Liver (tissue), 9 donors: Measurements from ENCODE around the gene PARD3. TPM values are rescaled to one million over a fixed set of nuclear protein-coding genes. Genes with fewer than 3 reads are reported as not detected.

ENCODE experiments used
- DNase-seq: peaks from one replicate; pipeline ENCODE4 v3.0.0-alpha.2; 2017; ENCODE audit warnings: low spot score
- H3K27ac ChIP-seq, 2 donors: one replicate each; pipeline ENCODE4 v1.7.0; 2013; ENCODE audit warnings: inconsistent platforms in 2 of 2, low read length in 2 of 2, control low read depth in 1 of 2, low read depth in 1 of 2, mild to moderate bottlenecking in 1 of 2
- H3K27me3 ChIP-seq, 4 donors: one replicate each; pipeline versions ENCODE4 v1.6.1 to v1.7.0; 2013; ENCODE audit warnings: low read length in 3 of 4, inconsistent platforms in 1 of 4, mild to moderate bottlenecking in 1 of 4, moderate library complexity in 1 of 4; ENCODE audit not compliant: control insufficient read depth in 4 of 4, insufficient read depth in 4 of 4
- H3K36me3 ChIP-seq, 4 donors: one replicate each; pipeline versions ENCODE4 v1.6.1 to v1.7.0; 2013; ENCODE audit warnings: low read length in 3 of 4, mild to moderate bottlenecking in 3 of 4, low read depth in 1 of 4, moderate library complexity in 1 of 4; ENCODE audit not compliant: control insufficient read depth in 4 of 4, insufficient read depth in 3 of 4
- H3K4me1 ChIP-seq, 4 donors: one replicate each; pipeline versions ENCODE4 v1.6.1 to v1.7.0; 2013; ENCODE audit warnings: low read length in 3 of 4, mild to moderate bottlenecking in 3 of 4, moderate library complexity in 1 of 4; ENCODE audit not compliant: control insufficient read depth in 4 of 4, insufficient read depth in 4 of 4
- H3K4me3 ChIP-seq, 3 donors: one replicate each; pipeline versions ENCODE4 v1.6.1 to v1.7.0; 2013; ENCODE audit warnings: low read length in 3 of 3, control low read depth in 1 of 3, low read depth in 1 of 3, mild to moderate bottlenecking in 1 of 3
- H3K9ac ChIP-seq, 2 donors: one replicate each; pipeline ENCODE4 v1.7.0; 2013; ENCODE audit warnings: low read length in 2 of 2, mild to moderate bottlenecking in 2 of 2, moderate library complexity in 2 of 2, control low read depth in 1 of 2, low read depth in 1 of 2
- H3K9me3 ChIP-seq, 4 donors: one replicate each; pipeline versions ENCODE4 v1.6.1 to v1.7.0; 2013; ENCODE audit warnings: low read length in 3 of 4; ENCODE audit not compliant: control insufficient read depth in 4 of 4
- EGR1 ChIP-seq, 2 donors: IDR thresholded peaks; 2 replicates each; pipeline ENCODE4 v1.6.1; 2016 to 2018; ENCODE audit warnings: antibody characterized with exemption in 2 of 2, low read depth in 2 of 2
- FOXA2 ChIP-seq: IDR thresholded peaks from 2 replicates; pipeline ENCODE4 v1.6.1; 2016; ENCODE audit warnings: antibody characterized with exemption
- GABPA ChIP-seq, 2 donors: IDR thresholded peaks in 1 of 2; conservative IDR thresholded peaks in 1 of 2; 2 replicates each; pipeline ENCODE4 v1.6.1; 2016; ENCODE audit warnings: antibody characterized with exemption in 2 of 2, mild to moderate bottlenecking in 1 of 2, moderate library complexity in 1 of 2
- HNF4A ChIP-seq, 2 donors: conservative IDR thresholded peaks; 2 replicates each; pipeline ENCODE4 v1.6.1; 2016; ENCODE audit warnings: antibody characterized with exemption in 2 of 2, mild to moderate bottlenecking in 2 of 2
- JUND ChIP-seq, 2 donors: IDR thresholded peaks; 2 replicates each; pipeline ENCODE4 v1.6.1; 2016; ENCODE audit warnings: antibody characterized with exemption in 2 of 2
- NR2F2 ChIP-seq: IDR thresholded peaks from 2 replicates; pipeline ENCODE4 v1.6.1; 2016; ENCODE audit warnings: antibody characterized with exemption
- RAD21 ChIP-seq, 2 donors: IDR thresholded peaks; 2 replicates each; pipeline ENCODE4 v1.6.1; 2016; ENCODE audit warnings: antibody characterized with exemption in 2 of 2, mild to moderate bottlenecking in 2 of 2
- YY1 ChIP-seq: IDR thresholded peaks from 2 replicates; pipeline ENCODE4 v1.6.1; 2016; ENCODE audit warnings: antibody characterized with exemption, mild to moderate bottlenecking
- WGBS: extraction: QIAGEN DNeasy Blood & Tissue Kit; methylation state at CpG from one replicate; pipeline ENCODE4 v1.1.7; 2013; 5-methylcytosine and 5-hydroxymethylcytosine counted together
- polyA plus RNA-seq, 2 donors: library from polyadenylated mRNA; stranded (reverse) in 1 of 2; unstranded in 1 of 2; fragments of 200-250 nt in 1 of 2; fragments of >200 nt in 1 of 2; fragmentation: Nextera tagmentation in 1 of 2; extraction: Ambion mirVana in 1 of 2; gene quantifications; one replicate each; pipeline versions ENCODE4 v1.2.1 to v1.2.3, GENCODE V29; 2013 to 2015
- total RNA-seq, 2 donors: library from RNA; depleted of rRNA; stranded (reverse); fragments of >200 nt; gene quantifications; one replicate each; pipeline ENCODE4 v1.2.3, GENCODE V29; 2014
- TF ChIP-seq, protein P1 (sequence below): IDR thresholded peaks from 2 replicates; pipeline ENCODE4 v1.6.1; 2016; ENCODE audit warnings: antibody characterized with exemption, mild to moderate bottlenecking
- TF ChIP-seq, protein P2 (sequence below): IDR thresholded peaks from 2 replicates; pipeline ENCODE4 v1.6.1; 2016; ENCODE audit warnings: antibody characterized with exemption
- donor health status: healthy.
- donor health status: healthy.
- donor health status: healthy.
- donor health status: healthy.
- donor health status: healthy.

The PARD3 gene
- total and polyA plus RNA-seq, 4 donors = 12.3 to 43.8 (median 13.5) TPM

DNA sequence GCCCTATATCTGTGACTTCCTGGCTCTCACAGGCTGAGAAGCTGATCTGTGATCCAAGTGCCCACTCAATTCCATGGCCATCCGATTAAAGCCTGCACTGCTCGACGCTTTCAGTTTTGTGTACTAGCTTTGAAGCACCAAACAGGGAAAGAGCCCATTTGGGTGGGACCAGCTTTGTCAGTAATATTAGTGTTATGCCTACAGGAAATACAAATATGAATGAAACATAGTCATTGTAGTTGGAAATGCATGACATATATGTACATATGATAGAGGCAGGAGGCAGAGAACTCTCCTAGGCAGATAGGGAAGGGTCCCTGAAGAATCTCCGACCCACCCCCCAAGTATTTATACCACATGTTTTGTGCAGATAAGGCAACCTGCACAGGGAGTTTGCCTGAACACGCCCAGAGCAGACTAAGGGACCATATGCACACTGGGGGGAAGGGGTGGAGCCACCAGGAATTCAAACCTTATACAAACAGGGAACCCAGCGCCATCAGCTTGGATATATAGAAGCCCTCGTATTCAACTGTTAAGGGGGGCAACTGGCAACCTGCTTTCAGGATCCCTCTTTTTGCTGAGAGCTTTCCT is 653.2 kb downstream of the PARD3 start:
- Histone ChIP-seq H3K27me3 (no peaks in the 10 kb centered on the region), H3K9ac (no peak overlapping the region), H3K36me3 (peaks cover 0 to 2% (median 0%) of the 10 kb centered on the region in 4 donors), H3K4me3 (no peak overlapping the region), H3K9me3 (no peaks in the 10 kb centered on the region), H3K4me1 (peaks cover 0 to 15% (median 0%) of the 10 kb centered on the region in 4 donors), H3K27ac (no peak overlapping the region)
- WGBS = 97% methylated on average over 7 of the region's 7 CpGs
- DNase-seq = no peak
- TF ChIP-seq GABPA (IDR thresholded peaks at IDR 0.05 in 1 of 2, conservative IDR thresholded peaks at IDR 0.05 in 1 of 2) = no peak
- TF ChIP-seq, protein P1, sequence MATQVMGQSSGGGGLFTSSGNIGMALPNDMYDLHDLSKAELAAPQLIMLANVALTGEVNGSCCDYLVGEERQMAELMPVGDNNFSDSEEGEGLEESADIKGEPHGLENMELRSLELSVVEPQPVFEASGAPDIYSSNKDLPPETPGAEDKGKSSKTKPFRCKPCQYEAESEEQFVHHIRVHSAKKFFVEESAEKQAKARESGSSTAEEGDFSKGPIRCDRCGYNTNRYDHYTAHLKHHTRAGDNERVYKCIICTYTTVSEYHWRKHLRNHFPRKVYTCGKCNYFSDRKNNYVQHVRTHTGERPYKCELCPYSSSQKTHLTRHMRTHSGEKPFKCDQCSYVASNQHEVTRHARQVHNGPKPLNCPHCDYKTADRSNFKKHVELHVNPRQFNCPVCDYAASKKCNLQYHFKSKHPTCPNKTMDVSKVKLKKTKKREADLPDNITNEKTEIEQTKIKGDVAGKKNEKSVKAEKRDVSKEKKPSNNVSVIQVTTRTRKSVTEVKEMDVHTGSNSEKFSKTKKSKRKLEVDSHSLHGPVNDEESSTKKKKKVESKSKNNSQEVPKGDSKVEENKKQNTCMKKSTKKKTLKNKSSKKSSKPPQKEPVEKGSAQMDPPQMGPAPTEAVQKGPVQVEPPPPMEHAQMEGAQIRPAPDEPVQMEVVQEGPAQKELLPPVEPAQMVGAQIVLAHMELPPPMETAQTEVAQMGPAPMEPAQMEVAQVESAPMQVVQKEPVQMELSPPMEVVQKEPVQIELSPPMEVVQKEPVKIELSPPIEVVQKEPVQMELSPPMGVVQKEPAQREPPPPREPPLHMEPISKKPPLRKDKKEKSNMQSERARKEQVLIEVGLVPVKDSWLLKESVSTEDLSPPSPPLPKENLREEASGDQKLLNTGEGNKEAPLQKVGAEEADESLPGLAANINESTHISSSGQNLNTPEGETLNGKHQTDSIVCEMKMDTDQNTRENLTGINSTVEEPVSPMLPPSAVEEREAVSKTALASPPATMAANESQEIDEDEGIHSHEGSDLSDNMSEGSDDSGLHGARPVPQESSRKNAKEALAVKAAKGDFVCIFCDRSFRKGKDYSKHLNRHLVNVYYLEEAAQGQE = no peak
- TF ChIP-seq HNF4A (conservative IDR thresholded peaks at IDR 0.05) = no peak
- no peak for TF ChIP-seq RAD21 (IDR thresholded peaks at IDR 0.05)
- TF ChIP-seq YY1 = no peak
- TF ChIP-seq EGR1 (IDR thresholded peaks at IDR 0.05; ENCODE audit: low read depth in 2 of 2) = no peak
- TF ChIP-seq, protein P2, sequence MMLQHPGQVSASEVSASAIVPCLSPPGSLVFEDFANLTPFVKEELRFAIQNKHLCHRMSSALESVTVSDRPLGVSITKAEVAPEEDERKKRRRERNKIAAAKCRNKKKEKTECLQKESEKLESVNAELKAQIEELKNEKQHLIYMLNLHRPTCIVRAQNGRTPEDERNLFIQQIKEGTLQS = no peak

DNA sequence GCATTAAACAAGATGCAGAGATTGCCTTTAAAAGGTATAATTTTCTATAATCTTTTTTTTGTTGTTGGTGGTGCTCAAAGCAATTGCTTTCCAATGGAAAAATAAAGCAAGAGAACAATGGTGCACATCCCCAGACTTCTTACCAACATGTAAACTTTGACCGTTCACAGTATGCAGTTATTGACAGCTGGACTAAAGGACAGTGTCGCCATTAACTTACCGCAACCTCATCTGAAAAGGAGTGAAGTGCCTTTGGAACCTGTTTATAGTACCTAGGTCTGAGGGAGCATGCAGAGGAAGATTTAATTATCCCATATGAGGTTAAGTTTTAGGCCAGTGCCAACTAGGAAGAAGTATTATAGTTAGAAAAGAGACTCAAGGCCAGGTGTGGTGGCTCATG is 654.5 kb downstream of the PARD3 start:
- Histone ChIP-seq H3K9me3 (no peaks in the 10 kb centered on the region), H3K27ac (no peak overlapping the region), H3K36me3 (peaks cover 0 to 2% (median 0%) of the 10 kb centered on the region in 4 donors), H3K4me3 (no peak overlapping the region), H3K9ac (no peak overlapping the region), H3K27me3 (no peaks in the 10 kb centered on the region), H3K4me1 (peaks cover 0 to 15% (median 0%) of the 10 kb centered on the region in 4 donors)
- 92% methylated on average over 3 of the region's 3 CpGs for WGBS
- DNase-seq = no peak
- TF ChIP-seq JUND (IDR thresholded peaks at IDR 0.05) (no peak), FOXA2 (no peak)

DNA sequence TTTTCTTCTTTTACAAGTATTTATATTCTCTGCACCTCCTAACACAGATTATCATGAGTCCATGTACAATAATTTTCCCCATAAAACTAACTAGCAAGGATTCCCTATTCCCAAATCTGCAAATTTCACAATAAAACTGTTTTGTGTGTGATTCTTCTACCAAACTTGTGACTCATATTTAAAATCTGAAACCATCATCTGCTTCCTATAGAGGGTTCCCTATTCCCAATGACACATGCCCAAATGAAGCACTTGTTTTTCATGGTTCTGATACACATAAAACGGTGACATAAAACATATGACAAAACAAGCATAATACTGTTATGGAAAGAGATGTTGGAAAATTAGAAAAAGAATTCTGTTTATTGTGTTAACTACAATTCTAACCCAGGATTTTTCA is 657.6 kb downstream of the PARD3 start:
- H3K9ac ChIP-seq = no peak overlapping the region
- TF ChIP-seq NR2F2 (no peak), JUND (IDR thresholded peaks at IDR 0.05) (no peak), RAD21 (IDR thresholded peaks at IDR 0.05) (no peak)
- H3K4me1 ChIP-seq = no peaks in the 10 kb centered on the region
- DNase-seq = no peak
- 92% methylated on average over 1 of the region's 1 CpG for WGBS
- no peak overlapping the region for H3K27ac ChIP-seq
- peaks cover 0 to 2% (median 0%) of the 10 kb centered on the region in 4 donors for H3K36me3 ChIP-seq
- no peaks in the 10 kb centered on the region for H3K27me3 ChIP-seq
- H3K4me3 ChIP-seq = no peak overlapping the region
- no peaks in the 10 kb centered on the region for H3K9me3 ChIP-seq
